ENCODE measurements around the gene ARHGAP42. TPM values are rescaled to one million over a fixed set of nuclear protein-coding genes. Genes with fewer than 3 reads are reported as not detected.

The ARHGAP42 gene
- total RNA-seq, 1 experiment from 2014 or later, result 39.1 TPM

GRCh38 chr11:100923555-100923954 lies 236.5 kb downstream of the ARHGAP42 start:
- no peak overlapping the region for H3K14ac ChIP-seq (ENCODE audit: insufficient read depth, low read length)
- H2AFZ ChIP-seq (ENCODE audit: low read length), result no peak overlapping the region
- no peak overlapping the region for H3K27ac ChIP-seq (ENCODE audit: insufficient read length, low read depth, low read length)
- no peak overlapping the region for H3K4ac ChIP-seq (ENCODE audit: low read depth, low read length)
- no peak overlapping the region for H3T11ph ChIP-seq (ENCODE audit: low read length)
- H3K56ac ChIP-seq (ENCODE audit: insufficient read length, low read depth, low read length), result no peak overlapping the region
- H2BK20ac ChIP-seq (ENCODE audit: low read depth, low read length, poor library complexity, severe bottlenecking), result no peak overlapping the region
- no peaks in the 10 kb centered on the region for H3K79me1 ChIP-seq (ENCODE audit: insufficient read depth, low read depth, low read length, poor library complexity, severe bottlenecking)
- H3K18ac ChIP-seq (ENCODE audit: insufficient read length, low read depth, low read length), result no peak overlapping the region
- H4K5ac ChIP-seq (ENCODE audit: insufficient read length, low read depth, low read length), result no peak overlapping the region
- no peaks in the 10 kb centered on the region for H3K9me3 Mint-ChIP-seq
- peaks cover 16 to 22% of the 10 kb centered on the region in 2 experiments for H3K4me1 Mint-ChIP-seq
- no peaks in the 10 kb centered on the region; the same call in 1 of the 2 replicates for H3K4me1 ChIP-seq (ENCODE audit: insufficient read depth, low read length)
- H3K27ac Mint-ChIP-seq, result no peak overlapping the region
- no peak overlapping the region for H2BK12ac ChIP-seq (ENCODE audit: insufficient read length, low read depth, low read length)
- no peaks in the 10 kb centered on the region for H3K9me3 ChIP-seq (ENCODE audit: control insufficient read depth, low read depth, low read length)
- H3K9ac ChIP-seq (ENCODE audit: extremely low read depth, insufficient read length, low read length), result no peak overlapping the region
- no peak overlapping the region for H2BK5ac ChIP-seq (ENCODE audit: insufficient read length, low read length)
- DNase-seq, result no peak
- no peaks in the 10 kb centered on the region for H3K27me3 ChIP-seq (ENCODE audit: insufficient read depth, low read length)
- H3K27me3 Mint-ChIP-seq (ENCODE audit: low read depth), result no peaks in the 10 kb centered on the region
- H3K79me2 ChIP-seq (ENCODE audit: insufficient read depth, low read length), result no peaks in the 10 kb centered on the region
- WGBS (ENCODE audit: extremely low coverage, insufficient read length, low lambda C conversion rate), result no CpG with 5 or more reads among the region's 2 CpGs
- no peak overlapping the region for H3K4me3 Mint-ChIP-seq
- H3K36me3 Mint-ChIP-seq (ENCODE audit: insufficient read depth in 1 of 3, low read depth in 3 of 3), result no peaks in the 10 kb centered on the region
- H4K8ac ChIP-seq (replicated peaks; ENCODE audit: insufficient read length, low read depth, low read length), result no peak overlapping the region
- H4K20me1 ChIP-seq (ENCODE audit: control insufficient read depth, insufficient read depth, insufficient read length), result no peaks in the 10 kb centered on the region
- H3K23me2 ChIP-seq (ENCODE audit: insufficient read length, low read depth, low read length, poor library complexity, severe bottlenecking), result no peaks in the 10 kb centered on the region
- no peak overlapping the region for H4K91ac ChIP-seq (ENCODE audit: insufficient read length, low read depth, low read length)
- H3K23ac ChIP-seq (ENCODE audit: insufficient read length, low read depth, low read length), result no peak overlapping the region
- H3K4me2 ChIP-seq (ENCODE audit: insufficient read depth, insufficient read length, low read length), result no peak overlapping the region
- no peak for TF ChIP-seq CTCF (conservative IDR thresholded peaks at IDR 0.05)
- H2AK5ac ChIP-seq (ENCODE audit: insufficient read length, low read length), result no peak overlapping the region
- no peak overlapping the region for H2BK15ac ChIP-seq (ENCODE audit: low read depth, low read length)
- H2BK120ac ChIP-seq (ENCODE audit: low read depth, low read length, poor library complexity, severe bottlenecking), result no peak overlapping the region

Measured in H9 (cell line).